T47D (cell line): ENCODE data around the gene EIF4E1B.
"Not testable (repeated sequence)": the region's sequence is repeated elsewhere in the genome, so short reads cannot be mapped to it uniquely, and the experiment has no call there.

Source experiments
- DNase-seq, 2 experiments: peaks; one replicate each; pipeline versions ENCODE4 v3.0.0 to v3.0.0-alpha.2; 2011 to 2012; ENCODE audit warnings: low read depth in 1 of 2, low spot score in 1 of 2
- JUND ChIP-seq: IDR thresholded peaks from 2 replicates; pipeline ENCODE4 v1.6.1; 2012; ENCODE audit warnings: low read depth
- in situ Hi-C: cut with HindIII; loops from 2 replicates; pipeline ENCODE4 v1.10.0; 2016; ENCODE audit warnings: low sequenced_read_pairs, low pct_unique_long_range_greater_than_20kb

EIF4E1B gene

GRCh38 chr5:176596069-176596644 is 34.3 kb upstream of the EIF4E1B start:
- in situ Hi-C loops: no loop called here
- TF ChIP-seq JUND: no peak
- no peak for DNase-seq

GRCh38 chr5:176596689-176597416 is 33.6 kb upstream of the EIF4E1B start:
- DNase-seq: no peak
- no peak for TF ChIP-seq JUND
- in situ Hi-C loops: no loop called here

- no peak for TF ChIP-seq JUND
- no peak for DNase-seq
- in situ Hi-C loops: no loop called here
These were observed 32.8 kb upstream of the EIF4E1B start for GRCh38 chr5:176597417-176598389.

DNA sequence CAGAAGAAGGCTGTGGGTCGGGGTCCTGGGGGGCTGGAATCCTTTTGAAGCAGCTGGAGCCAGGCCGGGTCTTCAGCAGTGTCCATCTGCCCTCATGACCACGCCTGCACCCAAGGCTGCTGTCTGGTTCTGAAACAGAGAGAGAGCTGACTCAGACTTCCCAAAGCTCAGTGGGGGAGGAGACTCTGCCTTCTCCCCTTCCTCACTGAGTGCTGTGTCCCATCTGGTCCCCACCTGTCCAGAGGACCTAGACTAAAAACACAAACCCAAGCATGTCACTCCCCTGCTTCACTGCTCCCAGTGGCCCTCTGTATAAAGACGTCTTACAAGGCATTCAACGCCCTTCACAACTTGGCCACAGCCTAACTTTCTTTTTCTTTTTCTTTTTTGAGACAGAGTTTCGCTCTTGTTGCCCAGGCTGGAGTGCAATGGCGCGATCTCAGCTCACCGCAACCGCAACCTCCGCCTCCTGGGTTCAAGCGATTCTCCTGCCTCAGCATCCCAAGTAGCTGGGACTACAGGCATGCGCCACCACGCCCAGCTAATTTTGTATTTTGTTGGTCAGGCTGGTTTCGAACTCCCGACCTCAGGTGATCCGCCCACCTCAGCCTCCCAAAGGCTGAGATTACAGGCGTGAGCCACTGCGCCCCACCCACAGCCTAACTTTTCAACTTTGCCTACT is 30.6 kb upstream of the EIF4E1B start:
- DNase-seq, in situ Hi-C loops: not testable (repeated sequence)

DNA sequence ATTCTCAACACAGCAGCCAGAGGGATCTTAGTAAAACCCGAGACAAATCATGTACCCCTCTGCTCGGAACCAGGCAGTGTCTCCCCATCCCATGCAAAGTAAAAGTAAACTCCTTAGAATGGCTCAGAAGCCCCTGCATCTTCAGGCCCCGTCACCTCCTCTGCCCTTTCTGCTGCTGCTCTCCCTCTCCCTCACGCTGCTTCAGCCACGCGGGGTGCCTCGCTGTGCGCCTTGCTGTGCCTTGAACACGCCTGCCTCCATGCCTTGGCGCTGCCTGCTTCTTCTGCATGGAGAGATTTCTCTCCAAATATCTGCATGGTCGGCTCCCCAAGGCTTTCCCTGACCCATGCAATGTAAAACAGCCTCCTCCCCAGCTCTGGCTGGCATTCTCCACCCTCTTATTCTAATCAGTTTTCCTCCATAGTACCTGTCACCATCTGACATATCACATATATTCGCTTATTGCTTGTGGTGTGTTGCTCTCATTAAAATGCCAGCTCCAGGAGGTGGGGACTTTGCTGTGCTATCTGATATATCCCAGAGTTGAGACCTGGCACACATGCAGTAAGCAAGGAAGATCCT is 28.5 kb upstream of the EIF4E1B start:
- in situ Hi-C loops: no loop called here
- DNase-seq: no peak
- no peak for TF ChIP-seq JUND

DNA sequence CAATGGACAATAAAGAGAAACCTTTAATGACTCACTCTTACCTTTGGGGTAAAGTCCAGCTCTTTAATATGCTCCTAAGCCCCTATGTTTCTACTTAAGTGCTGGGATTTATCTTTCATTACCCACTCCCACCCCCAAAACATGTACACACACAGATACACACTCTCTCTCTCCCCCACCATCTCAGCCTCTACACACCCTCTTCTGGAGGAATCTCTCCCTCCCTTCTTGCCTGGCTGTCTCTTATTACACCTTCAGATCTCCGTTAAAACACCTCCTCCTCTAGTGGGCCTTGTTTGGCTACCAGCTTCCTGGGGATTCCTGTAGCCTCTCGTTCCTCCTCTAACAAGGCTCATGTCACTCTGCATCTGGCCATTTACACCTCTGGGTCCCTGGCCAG is 27.4 kb upstream of the EIF4E1B start:
- in situ Hi-C loops: no loop called here
- DNase-seq: no peak
- no peak for TF ChIP-seq JUND

DNA sequence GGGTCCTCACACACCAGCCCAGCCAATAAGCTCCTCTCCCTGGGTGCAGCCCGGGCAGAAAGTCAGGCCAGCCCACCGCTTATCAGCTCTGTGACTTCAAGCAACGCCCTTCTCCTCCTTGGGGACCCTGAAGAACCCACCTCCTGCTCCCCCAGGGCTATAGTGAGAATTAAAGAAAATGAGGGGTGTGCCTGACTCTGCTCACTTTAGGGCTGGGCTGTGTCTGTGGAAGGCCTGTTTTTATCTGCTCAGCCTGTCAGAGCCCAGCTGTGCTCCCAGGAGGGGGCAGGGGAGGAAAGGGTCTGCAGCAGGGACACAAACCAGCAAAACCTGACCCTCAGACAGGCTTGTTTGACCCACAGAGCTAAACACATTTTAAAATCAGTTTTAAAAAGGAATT is 24.4 kb upstream of the EIF4E1B start:
- no peak for DNase-seq
- TF ChIP-seq JUND: no peak
- in situ Hi-C loops: no loop called here

- DNase-seq: no peak
- no peak for TF ChIP-seq JUND
- in situ Hi-C loops: no loop called here
These were observed 23.6 kb upstream of the EIF4E1B start for GRCh38 chr5:176606875-176607274.

- in situ Hi-C loops: no loop called here
- no peak for TF ChIP-seq JUND
- DNase-seq: no peak
These were observed 22.3 kb upstream of the EIF4E1B start for GRCh38 chr5:176608142-176608705.

DNA sequence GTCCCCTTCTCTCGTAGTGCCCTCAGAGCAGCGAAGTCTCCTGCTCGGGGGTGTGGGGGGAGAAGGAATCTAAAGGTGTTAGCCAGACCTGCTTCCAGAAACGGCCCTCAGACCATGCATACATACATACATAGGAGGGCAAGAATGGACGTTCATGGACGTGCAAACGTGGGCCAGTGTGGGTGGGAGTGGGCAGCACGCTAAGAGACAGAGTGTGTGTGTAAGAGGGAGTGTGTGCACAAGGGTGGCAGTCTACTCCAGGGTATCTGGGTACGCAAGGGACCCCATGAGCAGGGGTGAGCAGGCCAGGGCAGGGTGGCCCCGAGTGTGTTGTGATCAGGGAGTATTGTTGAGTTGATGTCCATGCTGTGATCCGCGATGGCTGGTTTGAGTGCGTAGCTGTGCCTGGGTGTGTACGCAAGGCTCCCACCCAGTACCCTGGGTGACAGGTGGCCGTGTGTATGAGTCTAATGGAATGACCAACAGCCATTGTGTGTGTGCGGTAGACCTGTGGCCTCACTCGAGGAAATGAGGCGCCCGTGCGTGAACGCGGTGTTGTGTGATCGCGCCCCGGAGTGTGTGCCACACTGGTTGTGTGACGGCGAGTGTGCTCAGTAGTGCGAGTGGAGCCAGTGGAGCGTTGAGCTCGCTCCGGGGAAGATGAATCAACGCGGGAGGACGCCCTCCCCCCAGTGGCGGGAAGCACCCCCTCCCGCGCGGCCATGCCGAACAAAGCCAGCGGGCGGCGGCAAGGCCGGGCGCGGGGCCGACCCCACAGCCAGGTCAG is 21.3 kb upstream of the EIF4E1B start:
- in situ Hi-C loops: no loop called here
- peak in 1 of 2 experiments; percentile 20 for DNase-seq
- TF ChIP-seq JUND: no peak

GRCh38 chr5:176609724-176610434 is 20.6 kb upstream of the EIF4E1B start, which contains the start of gene GPRIN1:
TSS of gene GPRIN1 (minus strand) at chr5:176610156. CDS start at chr5:176599834, 10,322 bp downstream.
- in situ Hi-C loops: no loop called here
- DNase-seq: peak; percentile 76 to 95
- no peak for TF ChIP-seq JUND
